Adrenal gland (tissue), 12 donors: ENCODE results near the gene PTPRN2. TPM values are rescaled to one million over a fixed set of nuclear protein-coding genes. Genes with fewer than 3 reads are reported as not detected.
A peak's percentile ranks its signal among the peaks of the same experiment; 100 is the strongest.

Experiments
- DNase-seq, 7 donors: peaks; one replicate each; pipeline ENCODE4 v3.0.0-alpha.2; 2019 to 2020
- H3K27ac ChIP-seq, 5 donors: fragments of 200-600 bp; sonication (generic) in 4 of 5; 1 replicate in 3 of 5; 2 replicates in 2 of 5; pipeline versions ENCODE4 v1.5.1 to v1.8.0; 2016 to 2020; ENCODE audit warnings: mild to moderate bottlenecking in 1 of 5
- H3K27me3 ChIP-seq: fragments of 200-600 bp; 2 replicates; pipeline ENCODE4 v1.8.0; 2021
- H3K36me3 ChIP-seq, 2 donors: fragments of 200-600 bp; replicated peaks in 1 of 2; 1 replicate in 1 of 2; 2 replicates in 1 of 2; pipeline versions ENCODE4 v1.5.1 to v1.8.0; 2018 to 2022
- H3K4me1 ChIP-seq, 2 donors: fragments of 200-600 bp; replicated peaks in 1 of 2; 1 replicate in 1 of 2; 2 replicates in 1 of 2; pipeline versions ENCODE4 v1.5.1 to v1.8.0; 2018 to 2021
- H3K4me3 ChIP-seq, 4 donors: fragments of 200-600 bp; sonication (generic) in 3 of 4; one replicate each; pipeline ENCODE4 v1.5.1; 2016 to 2018
- H3K9me3 ChIP-seq, 3 donors: fragments of 200-600 bp; sonication (generic) in 1 of 3; replicated peaks in 1 of 3; 1 replicate in 2 of 3; 2 replicates in 1 of 3; pipeline versions ENCODE4 v1.5.1 to v1.8.0; 2016 to 2021
- CTCF ChIP-seq, 6 experiments: fragments of 450-650 bp in 4 of 6; fragments of 200-600 bp in 2 of 6; sonication (generic) in 1 of 6; IDR thresholded peaks; 1 replicate in 5 of 6; 2 replicates in 1 of 6; pipeline versions ENCODE4 v1.5.1 to v1.8.0; 2016 to 2021; ENCODE audit warnings: antibody characterized with exemption in 6 of 6, mild to moderate bottlenecking in 2 of 6, moderate library complexity in 1 of 6
- POLR2A ChIP-seq, 2 donors: fragments of 450-650 bp; IDR thresholded peaks; one replicate each; pipeline ENCODE4 v1.6.1; 2017; ENCODE audit warnings: antibody characterized with exemption in 2 of 2, mild to moderate bottlenecking in 2 of 2, moderate library complexity in 1 of 2
- WGBS, 4 donors: extraction: QIAGEN DNeasy Blood & Tissue Kit in 2 of 4; methylation state at CpG; one replicate each; pipeline versions ENCODE4 v1.1.5 to v1.1.7; 2013 to 2017; 5-methylcytosine and 5-hydroxymethylcytosine counted together
- intact Hi-C, 2 donors: fragments of 100-400 bp; cut with DNase I; formaldehyde crosslinking; loops; one replicate each; pipeline versions ENCODE4 v1.14.1 to v1.15.0; 2022 to 2023
- polyA plus RNA-seq, 3 donors: library from polyadenylated mRNA; stranded (reverse); fragments of 200-250 nt in 2 of 3; fragments of 350-450 nt in 1 of 3; fragmentation: Illumina TruSeq in 1 of 3; extraction: RNeasy Lipid Tissue Mini Kit (QIAGEN cat#74804) in 1 of 3; gene quantifications; one replicate each; pipeline ENCODE4 v1.2.3, GENCODE V29; 2013 to 2014
- total RNA-seq, 9 donors: library from RNA; depleted of rRNA in 4 of 9; stranded (reverse); fragments of >200 nt in 4 of 9; fragments of 120-200 nt in 1 of 9; fragmentation: NEBNext Ultra II Directional in 1 of 9; extraction: Animal tissue kit (Norgen Biotek cat#: 25700) in 1 of 9; gene quantifications; one replicate each; pipeline versions ENCODE4 v1.1.0 to v1.2.4, GENCODE V29; 2013 to 2023
- donor health status: healthy with polysubstance abuse.
- donor health status: Bipolar disorder and iron deficiency.
- donor health status: DM: yes; HTN: yes; CAD: no.
- donor health status: DM: no; HTN: no; CAD: no.
- donor health status: DM: no; HTN: no; CAD: no.
- donor health status: DM: yes; HTN: yes; CAD: no.

PTPRN2 gene
- total and polyA plus RNA-seq, 12 donors, result 2.2 to 16.2 (median 3.4) TPM

GRCh38 chr7:157525491-157525915, 1062.1 kb downstream of the PTPRN2 start:
- no peak overlapping the region for H3K4me3 ChIP-seq
- no peak for TF ChIP-seq POLR2A (IDR thresholded peaks at IDR 0.05)
- DNase-seq, result peak in 1 of 7 donors; percentile 1
- no peaks in the 10 kb centered on the region for H3K36me3 ChIP-seq
- no peaks in the 10 kb centered on the region for H3K9me3 ChIP-seq
- 73 to 82% (median 79%) methylated on average over 23 of the region's 23 CpGs for WGBS, 4 donors
- H3K27me3 ChIP-seq, result no peaks in the 10 kb centered on the region
- no peak overlapping the region for H3K27ac ChIP-seq
- H3K4me1 ChIP-seq, result no peaks in the 10 kb centered on the region
- intact Hi-C loops, result no loop called here

- no peak overlapping the region for H3K27ac ChIP-seq
- 64 to 86% (median 71%) methylated on average over 1 of the region's 1 CpG for WGBS, 4 donors
- no peak for DNase-seq
- no peaks in the 10 kb centered on the region for H3K36me3 ChIP-seq
- H3K4me3 ChIP-seq, result no peak overlapping the region
- TF ChIP-seq POLR2A (IDR thresholded peaks at IDR 0.05) (no peak), CTCF (IDR thresholded peaks at IDR 0.05) (no peak)
- no peaks in the 10 kb centered on the region for H3K27me3 ChIP-seq
- intact Hi-C loops, result no loop called here
- no peaks in the 10 kb centered on the region for H3K9me3 ChIP-seq
- no peaks in the 10 kb centered on the region for H3K4me1 ChIP-seq
Measured at GRCh38 chr7:157524731-157525130, 1062.9 kb downstream of the PTPRN2 start.

DNA sequence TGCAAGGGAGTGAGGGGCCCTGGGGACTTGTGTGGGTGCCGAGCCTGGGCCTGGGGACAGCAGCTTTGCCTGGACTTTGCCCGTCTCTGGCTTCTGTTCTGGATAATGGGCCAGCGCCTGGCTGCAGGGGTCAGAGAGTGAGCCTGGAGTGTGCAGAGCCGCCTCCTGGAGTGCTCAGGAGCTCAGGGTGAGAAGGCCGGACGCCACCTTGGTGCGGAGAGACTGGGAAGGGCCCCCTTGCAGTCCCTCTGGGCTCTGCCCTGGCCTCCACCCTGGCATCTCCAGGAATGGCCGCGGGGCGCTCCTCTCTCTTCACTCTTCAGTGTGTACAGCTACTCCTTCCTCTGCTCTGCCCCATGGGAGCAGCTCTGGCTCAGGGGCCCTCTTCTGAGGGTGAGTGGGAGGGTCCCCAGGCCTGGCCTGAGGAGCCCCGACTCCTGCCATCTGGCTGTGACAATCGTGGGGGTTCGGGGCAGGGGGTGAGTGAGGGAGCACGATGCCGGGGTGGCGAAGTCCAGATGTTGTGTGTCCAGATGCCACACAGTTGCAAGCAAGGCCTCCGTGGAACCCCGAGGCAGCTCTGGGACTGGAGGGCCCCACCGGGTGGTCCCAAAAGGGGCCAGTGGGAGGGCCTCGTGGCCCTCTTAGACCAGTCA, 1063.7 kb downstream of the PTPRN2 start:
- Histone ChIP-seq H3K36me3 (no peaks in the 10 kb centered on the region), H3K4me1 (no peaks in the 10 kb centered on the region), H3K4me3 (no peak overlapping the region), H3K9me3 (no peaks in the 10 kb centered on the region), H3K27me3 (no peaks in the 10 kb centered on the region), H3K27ac (no peak overlapping the region)
- peak in 2 of 7 donors; percentile 7 to 27 for DNase-seq
- 72 to 81% (median 77%) methylated on average over 16 to 20 of the region's 20 CpGs for WGBS, 4 donors
- intact Hi-C loops, result no loop called here
- no peak for TF ChIP-seq POLR2A (IDR thresholded peaks at IDR 0.05)
- TF ChIP-seq CTCF (IDR thresholded peaks at IDR 0.05), result no peak

DNA sequence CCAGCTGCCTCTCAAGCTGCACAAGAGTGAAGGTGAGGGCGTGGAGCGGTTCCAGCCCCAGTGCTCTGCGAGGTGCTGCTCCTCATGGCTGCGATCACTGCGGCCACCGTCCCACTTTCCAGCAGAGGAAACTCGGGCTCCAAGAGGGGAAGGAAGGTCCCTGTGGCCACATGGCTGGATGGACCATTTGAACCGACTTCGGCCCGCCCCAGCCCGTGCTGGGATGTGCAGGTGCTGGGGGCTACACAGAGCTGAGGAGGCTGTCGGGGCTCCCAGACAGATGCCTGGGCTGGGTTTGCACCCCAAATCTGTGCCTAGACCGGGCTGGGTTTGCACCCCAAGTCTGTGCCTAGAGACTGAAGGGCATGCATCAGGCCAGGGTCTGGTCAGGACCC, 1064.3 kb downstream of the PTPRN2 start:
- H3K4me1 ChIP-seq, result no peaks in the 10 kb centered on the region
- intact Hi-C loops, result no loop called here
- H3K9me3 ChIP-seq, result no peaks in the 10 kb centered on the region
- no peak overlapping the region for H3K27ac ChIP-seq
- DNase-seq, result peak in 1 of 7 donors; percentile 1
- TF ChIP-seq CTCF (IDR thresholded peaks at IDR 0.05), result no peak
- TF ChIP-seq POLR2A (IDR thresholded peaks at IDR 0.05), result no peak
- no peaks in the 10 kb centered on the region for H3K27me3 ChIP-seq
- 70 to 84% (median 79%) methylated on average over 6 to 13 of the region's 13 CpGs for WGBS, 4 donors
- H3K36me3 ChIP-seq, result no peaks in the 10 kb centered on the region
- no peak overlapping the region for H3K4me3 ChIP-seq

DNA sequence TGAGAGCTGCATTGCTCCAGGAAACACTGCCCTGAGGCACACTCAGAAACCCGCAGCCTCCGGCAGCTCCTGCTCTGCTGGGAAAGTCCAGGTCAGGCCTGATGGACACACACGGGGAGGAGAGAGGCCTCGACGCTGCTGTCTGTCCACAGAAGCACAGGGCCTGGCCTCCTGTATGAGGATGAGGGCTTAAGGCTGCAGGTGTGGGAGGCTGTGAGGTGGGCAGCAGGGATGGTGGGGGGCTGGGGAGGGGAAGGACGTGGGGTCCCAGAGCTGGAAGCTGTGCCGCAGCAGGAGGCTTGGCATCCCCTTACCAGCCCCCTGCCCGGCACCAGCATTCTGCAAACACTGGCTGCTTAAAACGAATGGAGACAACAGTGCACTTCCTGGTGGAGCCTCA, 1064.7 kb downstream of the PTPRN2 start:
- DNase-seq, result peak in 2 of 7 donors; percentile 3 to 11
- TF ChIP-seq POLR2A (IDR thresholded peaks at IDR 0.05) (no peak), CTCF (IDR thresholded peaks at IDR 0.05) (no peak)
- Histone ChIP-seq H3K4me3 (no peak overlapping the region), H3K27me3 (no peaks in the 10 kb centered on the region), H3K36me3 (no peaks in the 10 kb centered on the region), H3K4me1 (no peaks in the 10 kb centered on the region), H3K27ac (no peak overlapping the region), H3K9me3 (no peaks in the 10 kb centered on the region)
- WGBS, 4 donors, result 46 to 67% (median 53%) methylated on average over 8 to 9 of the region's 9 CpGs
- intact Hi-C loops, result no loop called here
